ENCODE results near the gene DSTYK.

The DSTYK gene

GRCh38 chr1:205111354-205111753 is 100.1 kb downstream of the DSTYK start:
- in situ Hi-C loops (cut with HindIII; ENCODE audit: low pct_unique_long_range_greater_than_20kb, low sequenced_read_pairs), result no loop called here

GRCh38 chr1:205109711-205110110 is 101.8 kb downstream of the DSTYK start:
- in situ Hi-C loops (cut with HindIII; ENCODE audit: low pct_unique_long_range_greater_than_20kb, low sequenced_read_pairs), result no loop called here
- no peak for TF ChIP-seq JUND (IDR thresholded peaks at IDR 0.05; ENCODE audit: low read depth)
- DNase-seq (ENCODE audit: low read depth in 1 of 2, low spot score in 1 of 2), result no peak

More at GRCh38 chr1:205111354-205111753, 100.1 kb downstream of the DSTYK start:
- no peak for DNase-seq (ENCODE audit: low read depth in 1 of 2, low spot score in 1 of 2)
- no peak for TF ChIP-seq JUND (IDR thresholded peaks at IDR 0.05; ENCODE audit: low read depth)

DNA sequence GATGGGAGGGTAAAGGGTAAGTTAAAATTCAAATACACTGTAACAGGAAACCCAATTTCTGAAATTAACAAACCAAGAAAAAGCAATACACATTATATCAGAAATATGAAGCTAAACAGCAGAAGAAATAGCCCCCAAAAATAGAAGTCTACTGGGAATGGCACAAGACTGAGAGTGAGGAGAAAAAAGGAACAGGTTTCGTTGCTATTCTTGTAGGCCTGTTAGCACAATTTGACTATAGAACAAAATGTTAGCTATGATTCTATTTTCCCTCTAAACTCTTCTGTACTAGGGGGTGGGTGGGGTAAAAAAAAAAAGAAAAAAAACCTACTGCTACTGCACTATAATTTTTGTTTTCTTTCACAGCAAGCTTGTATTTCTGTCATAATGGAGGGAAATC is 102.2 kb downstream of the DSTYK start:
- in situ Hi-C loops (cut with HindIII; ENCODE audit: low pct_unique_long_range_greater_than_20kb, low sequenced_read_pairs), result no loop called here
- no peak for DNase-seq (ENCODE audit: low read depth in 1 of 2, low spot score in 1 of 2)
- no peak for TF ChIP-seq JUND (IDR thresholded peaks at IDR 0.05; ENCODE audit: low read depth)

- TF ChIP-seq JUND (IDR thresholded peaks at IDR 0.05; ENCODE audit: low read depth), result no peak
- in situ Hi-C loops (cut with HindIII; ENCODE audit: low pct_unique_long_range_greater_than_20kb, low sequenced_read_pairs), result no loop called here
- no peak for DNase-seq (ENCODE audit: low read depth in 1 of 2, low spot score in 1 of 2)
These were observed 103.0 kb downstream of the DSTYK start for GRCh38 chr1:205108464-205108863.

GRCh38 chr1:205107327-205107726 is 104.2 kb downstream of the DSTYK start:
- DNase-seq (ENCODE audit: low read depth in 1 of 2, low spot score in 1 of 2), result no peak
- in situ Hi-C loops (cut with HindIII; ENCODE audit: low pct_unique_long_range_greater_than_20kb, low sequenced_read_pairs), result no loop called here
- no peak for TF ChIP-seq JUND (IDR thresholded peaks at IDR 0.05; ENCODE audit: low read depth)

DNA sequence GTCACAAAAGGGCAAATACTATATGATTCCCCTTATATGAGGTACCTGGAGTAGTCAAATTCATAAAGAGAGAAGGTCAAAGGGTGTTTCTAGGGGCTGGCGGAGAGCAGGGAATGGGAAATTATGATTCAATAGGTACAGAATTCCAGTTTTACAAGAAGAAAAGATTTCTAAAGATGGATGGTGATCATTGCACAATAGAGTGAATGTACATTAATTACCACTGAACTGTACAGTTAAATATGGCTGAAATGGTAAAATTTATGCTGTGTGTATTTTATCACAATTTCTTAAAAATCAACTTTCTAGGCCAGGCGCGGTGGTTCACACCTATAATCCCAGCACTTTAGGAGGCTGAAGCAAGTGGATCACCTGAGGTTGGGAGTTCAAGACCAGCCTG is 109.1 kb downstream of the DSTYK start:
- TF ChIP-seq JUND (IDR thresholded peaks at IDR 0.05; ENCODE audit: low read depth), result no peak
- DNase-seq (ENCODE audit: low read depth in 1 of 2, low spot score in 1 of 2), result no peak
- in situ Hi-C loops (cut with HindIII; ENCODE audit: low pct_unique_long_range_greater_than_20kb, low sequenced_read_pairs), result no loop called here

- TF ChIP-seq JUND (IDR thresholded peaks at IDR 0.05; ENCODE audit: low read depth), result no peak
- no peak for DNase-seq (ENCODE audit: low read depth in 1 of 2, low spot score in 1 of 2)
- in situ Hi-C loops (cut with HindIII; ENCODE audit: low pct_unique_long_range_greater_than_20kb, low sequenced_read_pairs), result no loop called here
These were observed 113.3 kb downstream of the DSTYK start for GRCh38 chr1:205098242-205098641.

DNA sequence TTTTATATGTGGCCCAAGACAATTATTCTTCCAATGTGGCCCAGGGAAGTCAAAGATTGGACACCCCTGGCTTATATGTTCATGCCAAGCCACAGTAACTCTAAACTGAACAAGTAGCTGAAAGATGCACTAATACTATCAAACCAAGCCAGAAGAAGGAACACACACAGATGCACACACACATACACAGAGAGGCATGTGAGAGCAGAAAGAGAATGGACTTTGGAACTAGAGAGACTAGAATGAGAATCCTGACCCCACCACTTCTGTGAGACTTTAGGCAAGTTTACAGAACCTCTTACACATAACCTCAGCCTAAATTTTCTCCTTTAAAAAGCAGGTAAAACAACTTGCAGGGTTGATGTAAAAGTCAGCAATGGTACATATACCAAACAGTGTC is 116.1 kb downstream of the DSTYK start:
- in situ Hi-C loops (cut with HindIII; ENCODE audit: low pct_unique_long_range_greater_than_20kb, low sequenced_read_pairs), result no loop called here
- no peak for DNase-seq (ENCODE audit: low read depth in 1 of 2, low spot score in 1 of 2)
- no peak for TF ChIP-seq JUND (IDR thresholded peaks at IDR 0.05; ENCODE audit: low read depth)

Measured in T47D (cell line).